Activated T-cell treated with anti-CD3 and anti-CD28 coated beads for 4 hours (primary cell): Measurements from ENCODE around the gene RAF1.
"Not testable (repeated sequence)": the region's sequence is repeated elsewhere in the genome, so short reads cannot be mapped to it uniquely, and the experiment has no call there.

Experiments used
- DNase-seq: peaks from one replicate; pipeline ENCODE4 v3.0.0-alpha.2; 2020

The RAF1 gene

DNA sequence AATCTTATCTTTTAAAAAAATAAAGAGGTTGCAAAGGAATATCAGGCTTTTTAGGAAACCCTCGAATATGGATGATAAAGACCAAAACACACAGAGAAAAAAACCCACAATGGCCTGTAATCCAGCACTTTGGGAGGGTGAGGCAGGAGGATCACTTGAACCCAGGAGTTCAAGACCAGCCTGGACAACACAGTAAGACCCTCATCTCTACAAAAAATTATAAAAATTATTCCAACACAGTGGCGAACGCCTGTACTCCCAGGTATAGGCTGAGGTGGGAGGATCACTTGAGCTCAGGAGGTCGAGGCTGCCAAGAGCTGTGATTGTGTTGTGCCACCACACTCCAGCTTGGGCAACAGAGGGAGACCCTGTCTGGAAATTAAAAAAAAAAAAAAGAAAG is 30.8 kb downstream of the RAF1 start:
- no peak for DNase-seq

DNA sequence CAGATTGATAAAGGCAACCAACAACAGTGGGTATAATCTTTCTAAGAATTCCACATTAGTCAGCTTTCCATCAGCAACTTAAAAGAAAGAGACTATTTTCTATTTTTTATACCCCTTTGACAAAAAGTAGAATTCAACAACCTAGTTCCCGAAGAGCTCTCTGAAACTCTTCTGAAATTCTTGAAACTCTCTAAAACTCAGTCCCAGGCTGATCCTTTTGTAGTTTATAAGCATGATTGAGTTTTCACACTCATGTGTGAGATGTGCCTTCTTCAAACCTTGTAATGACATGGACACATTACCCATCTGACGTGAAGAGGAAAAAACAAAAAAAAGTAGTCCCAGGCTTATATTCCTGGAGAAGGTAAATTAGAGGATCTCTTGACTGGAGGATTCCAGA is 31.4 kb downstream of the RAF1 start:
- DNase-seq: no peak

DNA sequence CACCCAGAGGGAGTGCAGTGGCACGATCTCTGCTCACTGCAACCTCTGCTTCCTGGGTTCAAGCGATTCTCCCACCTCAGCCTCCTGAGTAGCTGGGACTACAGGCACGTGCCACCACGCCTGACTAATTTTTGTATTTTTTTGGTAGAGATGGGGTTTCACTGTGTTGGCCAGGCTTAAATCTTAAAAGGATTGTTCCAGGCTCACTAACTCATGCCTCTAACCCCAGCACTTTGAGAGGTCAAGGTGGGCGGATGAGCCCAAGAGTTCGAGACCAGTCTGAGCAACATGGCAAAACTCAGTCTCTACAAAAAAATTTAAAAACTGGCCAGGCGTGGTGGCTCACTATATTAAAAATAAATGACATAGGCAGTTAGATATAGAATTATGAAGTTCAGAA is 33.1 kb downstream of the RAF1 start:
- not testable (repeated sequence) for DNase-seq

GRCh38 chr3:12630292-12630691 is 33.6 kb downstream of the RAF1 start:
- DNase-seq: no peak

DNA sequence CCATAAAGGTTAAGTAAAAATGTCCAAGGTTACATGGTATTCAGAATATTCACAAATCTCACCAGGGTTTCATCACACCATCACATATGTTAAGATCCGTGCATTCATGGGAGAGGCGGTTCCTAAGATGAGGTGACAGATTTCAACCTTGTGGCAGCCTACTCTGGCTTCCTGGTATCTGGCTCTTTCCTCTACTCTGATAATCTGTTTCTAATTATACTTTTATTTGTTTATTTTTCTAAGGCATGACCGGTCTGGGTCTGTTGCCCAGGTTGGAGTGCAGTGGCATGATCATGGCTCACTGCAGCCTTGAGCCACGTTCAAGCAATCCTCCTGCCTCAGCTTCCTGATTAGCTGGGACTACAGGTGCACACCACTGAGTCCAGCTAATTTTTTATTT is 34.4 kb downstream of the RAF1 start:
- DNase-seq: no peak

DNA sequence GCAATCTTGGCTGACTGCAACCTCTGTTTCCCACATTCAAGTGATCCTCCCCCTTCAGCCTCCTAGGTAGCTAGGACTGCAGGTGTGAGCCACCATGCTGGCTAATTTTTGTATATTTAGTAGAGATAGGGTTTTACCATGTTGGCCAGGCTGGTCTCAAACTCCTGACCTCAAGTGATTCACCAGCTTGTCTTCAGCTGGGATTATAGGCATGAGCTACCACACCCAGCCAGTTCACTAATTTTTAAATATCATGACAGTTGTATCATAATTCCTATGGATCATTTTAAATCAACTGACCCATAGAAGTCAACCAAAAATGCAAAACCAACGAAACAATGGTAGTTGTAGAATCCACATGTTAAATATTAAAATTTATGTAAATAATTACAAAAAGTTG is 35.1 kb downstream of the RAF1 start:
- no peak for DNase-seq

GRCh38 chr3:12627370-12627769 is 36.5 kb downstream of the RAF1 start:
- DNase-seq: no peak

- not testable (repeated sequence) for DNase-seq
Observed at GRCh38 chr3:12624964-12625363, 39.0 kb downstream of the RAF1 start.

- no peak for DNase-seq
Observed at GRCh38 chr3:12624056-12624455, 39.9 kb downstream of the RAF1 start.

DNA sequence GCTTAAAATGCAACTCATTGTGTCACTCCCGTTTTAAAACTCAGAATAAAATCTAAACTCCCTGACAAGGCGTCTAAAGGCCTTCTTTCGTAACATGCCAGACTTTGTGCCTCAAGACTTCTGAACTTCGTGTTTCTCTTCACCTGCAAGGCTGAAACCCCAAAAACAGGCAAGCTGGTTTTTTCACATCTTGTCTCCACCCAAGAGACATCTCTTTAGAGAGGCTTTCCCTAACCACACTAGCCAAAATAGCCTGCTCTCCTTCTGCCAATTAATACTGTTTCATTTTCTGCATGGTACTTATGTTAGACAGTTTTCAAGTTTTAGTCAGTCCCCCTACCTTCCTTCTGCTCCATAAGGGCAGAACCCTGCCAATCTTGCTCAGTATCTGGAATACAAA is 41.6 kb downstream of the RAF1 start:
- no peak for DNase-seq

- no peak for DNase-seq
Observed at GRCh38 chr3:12620729-12621128, 43.2 kb downstream of the RAF1 start.

- DNase-seq: no peak
Observed at GRCh38 chr3:12620305-12620704, 43.6 kb downstream of the RAF1 start.

- no peak for DNase-seq
Observed at GRCh38 chr3:12618426-12618825, 45.5 kb downstream of the RAF1 start.

- DNase-seq: no peak
Observed at GRCh38 chr3:12615266-12615665, 48.7 kb downstream of the RAF1 start.

- DNase-seq: no peak
Observed at GRCh38 chr3:12613250-12613649, 50.7 kb downstream of the RAF1 start.

DNA sequence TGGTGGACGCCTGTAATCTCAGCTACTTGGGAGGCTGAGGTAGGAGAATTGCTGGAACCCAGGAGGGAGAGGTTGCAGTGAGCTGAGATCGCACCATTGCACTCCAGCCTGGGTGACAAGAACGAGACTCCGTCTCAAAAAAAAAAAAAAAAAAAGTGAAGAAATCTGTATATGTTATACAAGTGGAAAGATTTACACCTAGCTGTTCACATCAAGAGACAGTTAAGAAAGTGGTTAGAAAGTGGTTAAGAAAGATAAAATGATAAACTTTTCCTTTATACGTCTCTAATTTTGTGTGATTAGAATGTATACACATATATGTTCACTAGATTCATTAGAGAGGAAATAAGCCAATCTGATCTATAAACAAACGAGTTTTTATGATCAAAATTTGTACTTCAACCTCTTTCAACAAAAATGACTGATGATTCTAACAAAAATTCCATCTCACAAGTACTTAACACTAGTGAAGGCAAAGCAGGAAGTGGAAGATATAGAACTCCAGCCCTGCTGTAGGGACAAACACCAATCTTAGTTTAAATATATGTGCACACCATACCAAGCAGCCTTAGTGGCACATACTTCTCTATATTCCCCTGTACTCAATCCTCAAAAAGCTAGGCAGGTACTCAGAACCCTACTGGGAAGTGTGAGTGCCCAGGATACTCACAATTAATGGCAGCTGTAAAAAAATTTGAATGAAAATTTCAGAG is 51.2 kb downstream of the RAF1 start:
- DNase-seq: no peak

DNA sequence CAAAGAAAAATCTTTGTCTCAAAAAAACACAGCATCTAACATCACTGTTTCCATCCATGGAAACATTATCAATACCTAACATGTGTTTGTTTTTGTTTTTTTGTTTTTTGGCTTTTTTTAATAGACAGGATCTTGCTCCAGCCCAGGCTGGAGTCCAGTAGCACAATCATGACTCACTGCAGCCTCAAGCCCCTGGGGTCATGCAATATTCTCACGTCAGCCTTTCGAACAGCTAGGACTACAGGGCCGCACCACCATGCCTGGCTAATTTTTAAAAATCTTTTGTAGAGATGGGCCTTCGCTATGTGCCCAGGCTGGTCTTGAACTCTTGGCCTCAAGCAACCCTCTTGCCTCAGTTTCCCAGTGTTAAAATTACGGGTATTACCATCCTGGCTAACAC is 52.8 kb downstream of the RAF1 start:
- no peak for DNase-seq

- no peak for DNase-seq
Observed at GRCh38 chr3:12608376-12608775, 55.5 kb downstream of the RAF1 start.

- DNase-seq: no peak
Observed at GRCh38 chr3:12603969-12604368, 59.9 kb downstream of the RAF1 start.

GRCh38 chr3:12601072-12601471 is 62.8 kb downstream of the RAF1 start:
- no peak for DNase-seq

DNA sequence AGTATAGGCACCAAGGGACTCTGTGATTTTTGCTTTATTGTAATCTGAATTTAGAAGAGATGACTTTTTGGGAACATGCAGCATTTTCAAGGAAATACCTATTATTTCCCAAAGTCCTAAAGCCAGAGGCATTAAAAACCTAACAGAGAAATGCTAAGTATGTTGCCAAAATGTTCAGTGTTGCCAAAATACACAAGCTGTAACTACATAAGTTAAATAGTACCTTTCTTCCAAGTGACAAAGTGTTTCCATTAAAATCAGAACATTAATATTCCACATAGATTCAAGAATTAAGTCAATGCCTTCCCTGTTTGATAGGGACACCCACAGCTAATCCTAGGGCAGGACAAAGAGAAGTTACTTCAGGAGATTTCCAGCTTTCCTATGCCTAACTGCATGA is 65.0 kb downstream of the RAF1 start:
- DNase-seq: no peak

DNA sequence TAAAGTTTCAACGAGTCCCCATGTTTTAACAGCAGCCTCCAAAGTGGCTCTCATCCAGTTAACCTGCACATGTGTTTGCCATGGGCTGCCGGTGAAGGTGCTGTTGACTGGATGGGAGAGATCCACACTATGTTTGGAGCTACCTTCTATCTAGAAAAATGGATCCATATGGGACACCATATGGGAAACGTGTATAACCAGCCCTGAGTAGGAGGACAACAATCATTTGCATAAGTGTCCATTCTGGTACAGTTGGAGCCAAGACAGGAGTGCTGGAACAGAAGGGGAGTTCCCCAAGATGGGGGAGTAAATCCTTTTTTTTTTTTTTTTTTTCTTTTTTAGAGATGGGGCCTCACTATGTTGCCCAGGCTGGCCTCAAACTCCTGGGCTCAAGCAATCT is 70.4 kb downstream of the RAF1 start:
- DNase-seq: no peak

- DNase-seq: no peak
Observed at GRCh38 chr3:12591997-12592715, 71.8 kb downstream of the RAF1 start.

GRCh38 chr3:12591456-12591855 is 72.5 kb downstream of the RAF1 start:
- DNase-seq: no peak

DNA sequence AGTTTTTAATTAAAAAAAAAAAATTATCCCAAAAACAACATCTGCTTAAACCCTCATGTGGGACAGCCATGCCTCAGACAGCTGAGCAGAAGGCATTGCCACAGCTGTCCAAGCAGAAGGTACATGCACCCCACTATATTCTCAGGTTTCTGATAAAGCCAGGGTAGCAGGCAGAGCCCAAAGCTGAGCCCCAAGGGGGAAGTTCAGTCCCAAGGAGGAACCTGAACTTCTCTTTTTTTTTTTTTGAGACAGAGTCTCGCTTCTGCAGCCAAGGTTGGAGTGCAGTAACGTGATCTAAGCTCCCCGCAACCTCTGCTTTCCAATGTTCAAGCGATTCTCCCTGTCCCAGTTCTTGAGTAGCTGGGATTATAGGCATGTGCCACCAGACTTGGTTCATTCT is 73.8 kb downstream of the RAF1 start:
- DNase-seq: no peak
